ENCODE results near the gene CRYL1.

DNA sequence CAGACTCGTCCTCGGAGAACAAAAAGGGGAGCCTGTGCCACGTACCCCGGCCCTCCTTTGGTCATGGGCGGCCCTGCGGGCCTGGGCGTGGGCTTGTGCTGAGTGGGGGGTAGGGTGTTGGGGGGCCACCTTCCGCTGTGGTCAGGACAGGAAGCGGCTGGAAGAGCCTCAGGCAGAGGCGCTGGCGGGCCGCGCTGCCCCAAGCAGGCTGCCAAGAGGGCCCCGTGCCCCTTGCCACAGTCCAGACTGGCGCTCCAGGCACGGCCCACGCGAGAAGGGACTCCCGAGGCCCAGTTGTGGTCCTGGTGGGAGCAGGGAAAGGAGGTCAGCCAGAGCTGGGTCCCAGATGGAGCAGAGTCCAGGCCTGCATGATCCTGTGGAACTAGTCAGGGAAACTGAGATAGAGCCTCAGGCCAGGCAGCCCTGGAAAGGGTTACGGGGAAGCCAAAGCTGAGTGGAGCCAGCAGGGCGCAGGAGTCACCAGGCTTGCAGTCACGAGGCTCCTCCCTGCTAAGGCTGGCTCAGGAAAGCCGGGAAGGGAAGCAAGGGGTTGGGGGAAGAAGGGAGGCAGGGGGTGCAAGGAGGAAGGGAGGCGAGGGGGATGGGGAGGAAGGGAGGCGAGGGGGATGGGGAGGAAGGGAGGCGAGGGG, 135.0 kb downstream of the CRYL1 start:
- TF ChIP-seq, protein P1, sequence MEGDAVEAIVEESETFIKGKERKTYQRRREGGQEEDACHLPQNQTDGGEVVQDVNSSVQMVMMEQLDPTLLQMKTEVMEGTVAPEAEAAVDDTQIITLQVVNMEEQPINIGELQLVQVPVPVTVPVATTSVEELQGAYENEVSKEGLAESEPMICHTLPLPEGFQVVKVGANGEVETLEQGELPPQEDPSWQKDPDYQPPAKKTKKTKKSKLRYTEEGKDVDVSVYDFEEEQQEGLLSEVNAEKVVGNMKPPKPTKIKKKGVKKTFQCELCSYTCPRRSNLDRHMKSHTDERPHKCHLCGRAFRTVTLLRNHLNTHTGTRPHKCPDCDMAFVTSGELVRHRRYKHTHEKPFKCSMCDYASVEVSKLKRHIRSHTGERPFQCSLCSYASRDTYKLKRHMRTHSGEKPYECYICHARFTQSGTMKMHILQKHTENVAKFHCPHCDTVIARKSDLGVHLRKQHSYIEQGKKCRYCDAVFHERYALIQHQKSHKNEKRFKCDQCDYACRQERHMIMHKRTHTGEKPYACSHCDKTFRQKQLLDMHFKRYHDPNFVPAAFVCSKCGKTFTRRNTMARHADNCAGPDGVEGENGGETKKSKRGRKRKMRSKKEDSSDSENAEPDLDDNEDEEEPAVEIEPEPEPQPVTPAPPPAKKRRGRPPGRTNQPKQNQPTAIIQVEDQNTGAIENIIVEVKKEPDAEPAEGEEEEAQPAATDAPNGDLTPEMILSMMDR (IDR thresholded peaks at IDR 0.05) = no peak
- no peak for TF ChIP-seq POLR2AphosphoS5 (IDR thresholded peaks at IDR 0.05; ENCODE audit: low read depth, low read length)
- TF ChIP-seq, protein P2, sequence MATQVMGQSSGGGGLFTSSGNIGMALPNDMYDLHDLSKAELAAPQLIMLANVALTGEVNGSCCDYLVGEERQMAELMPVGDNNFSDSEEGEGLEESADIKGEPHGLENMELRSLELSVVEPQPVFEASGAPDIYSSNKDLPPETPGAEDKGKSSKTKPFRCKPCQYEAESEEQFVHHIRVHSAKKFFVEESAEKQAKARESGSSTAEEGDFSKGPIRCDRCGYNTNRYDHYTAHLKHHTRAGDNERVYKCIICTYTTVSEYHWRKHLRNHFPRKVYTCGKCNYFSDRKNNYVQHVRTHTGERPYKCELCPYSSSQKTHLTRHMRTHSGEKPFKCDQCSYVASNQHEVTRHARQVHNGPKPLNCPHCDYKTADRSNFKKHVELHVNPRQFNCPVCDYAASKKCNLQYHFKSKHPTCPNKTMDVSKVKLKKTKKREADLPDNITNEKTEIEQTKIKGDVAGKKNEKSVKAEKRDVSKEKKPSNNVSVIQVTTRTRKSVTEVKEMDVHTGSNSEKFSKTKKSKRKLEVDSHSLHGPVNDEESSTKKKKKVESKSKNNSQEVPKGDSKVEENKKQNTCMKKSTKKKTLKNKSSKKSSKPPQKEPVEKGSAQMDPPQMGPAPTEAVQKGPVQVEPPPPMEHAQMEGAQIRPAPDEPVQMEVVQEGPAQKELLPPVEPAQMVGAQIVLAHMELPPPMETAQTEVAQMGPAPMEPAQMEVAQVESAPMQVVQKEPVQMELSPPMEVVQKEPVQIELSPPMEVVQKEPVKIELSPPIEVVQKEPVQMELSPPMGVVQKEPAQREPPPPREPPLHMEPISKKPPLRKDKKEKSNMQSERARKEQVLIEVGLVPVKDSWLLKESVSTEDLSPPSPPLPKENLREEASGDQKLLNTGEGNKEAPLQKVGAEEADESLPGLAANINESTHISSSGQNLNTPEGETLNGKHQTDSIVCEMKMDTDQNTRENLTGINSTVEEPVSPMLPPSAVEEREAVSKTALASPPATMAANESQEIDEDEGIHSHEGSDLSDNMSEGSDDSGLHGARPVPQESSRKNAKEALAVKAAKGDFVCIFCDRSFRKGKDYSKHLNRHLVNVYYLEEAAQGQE (IDR thresholded peaks at IDR 0.05; ENCODE audit: insufficient read depth in 1 of 2, low read depth in 2 of 2, low read length in 1 of 2) = no peak
- TF ChIP-seq SIN3A (IDR thresholded peaks at IDR 0.05; ENCODE audit: borderline replicate concordance, insufficient read depth, low read depth, low read length) = no peak
- no peak for TF ChIP-seq TCF7L2 (IDR thresholded peaks at IDR 0.05; ENCODE audit: low read depth, low read length)

Measured in Panc1 (cell line).